Kidney epithelial cell (primary cell): ENCODE results near the gene DDX55. TPM values are rescaled to one million over a fixed set of nuclear protein-coding genes. Genes with fewer than 3 reads are reported as not detected.
"Not testable (repeated sequence)": the region's sequence is repeated elsewhere in the genome, so short reads cannot be mapped to it uniquely, and the experiment has no call there.

Experiments used
- DNase-seq: peaks from one replicate; pipeline ENCODE4 v3.0.0-alpha.2; 2010; ENCODE audit warnings: low read depth
- H3K27me3 ChIP-seq: 2 replicates; pipeline ENCODE4 v1.6.0; 2011; ENCODE audit warnings: low read length; ENCODE audit not compliant: control insufficient read depth, insufficient read depth
- H3K36me3 ChIP-seq: 2 replicates; pipeline ENCODE4 v1.5.1; 2011; ENCODE audit warnings: low read length; ENCODE audit not compliant: control insufficient read depth, insufficient read depth
- H3K4me3 ChIP-seq: 2 replicates; pipeline ENCODE4 v1.5.1; 2011; ENCODE audit warnings: low read depth, mild to moderate bottlenecking, control low read depth, low read length
- total RNA-seq: library from RNA; depleted of rRNA; stranded (reverse); fragments of >200 nt; gene quantifications from 2 replicates; pipeline ENCODE4 v1.2.3, GENCODE V29; 2015
- TF ChIP-seq, protein P1 (sequence below): IDR thresholded peaks from 2 replicates; pipeline ENCODE4 v1.5.1; 2011; ENCODE audit warnings: mild to moderate bottlenecking, moderate library complexity, low read length, control low read depth, inconsistent platforms; ENCODE audit not compliant: insufficient read depth, poor library complexity, severe bottlenecking

Gene DDX55
- total RNA-seq, 1 donor from 2014 or later = 16.2 TPM

DNA sequence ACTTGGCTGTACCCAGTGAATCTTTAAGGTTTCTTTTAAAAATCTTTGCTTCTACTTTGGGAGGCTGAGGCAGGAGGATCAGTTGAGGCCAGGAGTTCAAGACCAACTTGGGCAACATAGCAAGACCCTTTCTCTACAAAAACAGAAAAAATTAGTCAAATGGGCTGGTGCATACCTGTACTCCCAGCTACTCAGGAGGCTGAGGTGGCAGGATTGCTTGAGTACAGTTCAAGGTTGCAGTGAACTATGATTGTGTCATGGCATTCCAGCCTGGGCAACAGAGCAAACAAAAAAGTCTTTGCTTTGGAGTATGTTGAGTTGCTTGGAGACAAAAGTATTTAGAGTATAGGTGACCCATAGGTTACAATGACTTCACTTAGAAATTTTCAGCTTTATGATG lies 6.2 kb upstream of the DDX55 start:
- DNase-seq = no peak
- no peaks in the 10 kb centered on the region for H3K27me3 ChIP-seq
- TF ChIP-seq, protein P1, sequence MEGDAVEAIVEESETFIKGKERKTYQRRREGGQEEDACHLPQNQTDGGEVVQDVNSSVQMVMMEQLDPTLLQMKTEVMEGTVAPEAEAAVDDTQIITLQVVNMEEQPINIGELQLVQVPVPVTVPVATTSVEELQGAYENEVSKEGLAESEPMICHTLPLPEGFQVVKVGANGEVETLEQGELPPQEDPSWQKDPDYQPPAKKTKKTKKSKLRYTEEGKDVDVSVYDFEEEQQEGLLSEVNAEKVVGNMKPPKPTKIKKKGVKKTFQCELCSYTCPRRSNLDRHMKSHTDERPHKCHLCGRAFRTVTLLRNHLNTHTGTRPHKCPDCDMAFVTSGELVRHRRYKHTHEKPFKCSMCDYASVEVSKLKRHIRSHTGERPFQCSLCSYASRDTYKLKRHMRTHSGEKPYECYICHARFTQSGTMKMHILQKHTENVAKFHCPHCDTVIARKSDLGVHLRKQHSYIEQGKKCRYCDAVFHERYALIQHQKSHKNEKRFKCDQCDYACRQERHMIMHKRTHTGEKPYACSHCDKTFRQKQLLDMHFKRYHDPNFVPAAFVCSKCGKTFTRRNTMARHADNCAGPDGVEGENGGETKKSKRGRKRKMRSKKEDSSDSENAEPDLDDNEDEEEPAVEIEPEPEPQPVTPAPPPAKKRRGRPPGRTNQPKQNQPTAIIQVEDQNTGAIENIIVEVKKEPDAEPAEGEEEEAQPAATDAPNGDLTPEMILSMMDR = no peak
- no peak overlapping the region for H3K4me3 ChIP-seq
- H3K36me3 ChIP-seq = no peaks in the 10 kb centered on the region

- no peaks in the 10 kb centered on the region for H3K27me3 ChIP-seq
- DNase-seq = no peak
- H3K4me3 ChIP-seq = no peak overlapping the region
- no peaks in the 10 kb centered on the region for H3K36me3 ChIP-seq
- TF ChIP-seq, protein P1 = no peak
These were observed 4.8 kb upstream of the DDX55 start for GRCh38 chr12:123597100-123597499.

DNA sequence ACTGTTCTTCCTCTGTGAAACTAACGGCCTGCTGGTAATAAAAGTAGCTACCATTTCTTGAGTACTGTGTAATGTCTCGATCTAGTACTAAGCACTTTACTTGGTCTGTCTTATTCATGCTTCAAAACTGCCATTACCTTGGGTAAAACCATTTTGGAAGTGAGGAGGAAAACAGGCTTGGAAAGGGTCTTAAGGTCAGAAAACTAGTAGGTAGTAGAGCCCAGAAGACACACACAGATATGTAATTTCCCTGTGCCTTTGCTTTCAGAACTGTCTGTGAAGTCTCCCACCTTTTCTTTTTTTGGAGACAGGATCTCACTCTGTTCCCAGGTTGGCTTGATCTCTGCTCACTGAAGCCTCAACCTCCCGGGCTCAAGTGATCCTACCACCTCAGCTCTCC lies 3.4 kb upstream of the DDX55 start:
- H3K27me3 ChIP-seq = no peaks in the 10 kb centered on the region
- H3K4me3 ChIP-seq = no peak overlapping the region
- H3K36me3 ChIP-seq = no peaks in the 10 kb centered on the region
- no peak for DNase-seq
- TF ChIP-seq, protein P1 = no peak

DNA sequence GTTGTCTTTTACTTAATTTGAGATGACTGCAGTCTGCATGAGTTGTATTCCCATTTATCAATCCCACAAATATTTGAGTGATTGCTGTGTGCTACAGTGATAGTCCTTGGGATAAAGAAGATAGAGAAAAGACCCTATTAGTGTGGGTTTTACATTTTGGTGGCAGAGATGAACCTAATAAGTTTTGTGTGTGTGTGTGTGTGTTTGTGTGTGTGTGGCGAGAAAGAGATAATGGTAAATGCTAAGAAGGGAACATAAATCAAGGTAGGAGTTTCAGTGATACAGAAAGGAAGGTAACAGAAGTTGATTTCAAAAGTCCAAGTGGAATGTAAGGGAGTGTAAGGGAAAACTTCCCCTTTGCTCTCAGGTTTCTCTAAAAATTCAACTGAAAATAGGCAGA lies 2.6 kb upstream of the DDX55 start:
- TF ChIP-seq, protein P1 = no peak
- no peaks in the 10 kb centered on the region for H3K27me3 ChIP-seq
- DNase-seq = no peak
- no peaks in the 10 kb centered on the region for H3K36me3 ChIP-seq
- no peak overlapping the region for H3K4me3 ChIP-seq

DNA sequence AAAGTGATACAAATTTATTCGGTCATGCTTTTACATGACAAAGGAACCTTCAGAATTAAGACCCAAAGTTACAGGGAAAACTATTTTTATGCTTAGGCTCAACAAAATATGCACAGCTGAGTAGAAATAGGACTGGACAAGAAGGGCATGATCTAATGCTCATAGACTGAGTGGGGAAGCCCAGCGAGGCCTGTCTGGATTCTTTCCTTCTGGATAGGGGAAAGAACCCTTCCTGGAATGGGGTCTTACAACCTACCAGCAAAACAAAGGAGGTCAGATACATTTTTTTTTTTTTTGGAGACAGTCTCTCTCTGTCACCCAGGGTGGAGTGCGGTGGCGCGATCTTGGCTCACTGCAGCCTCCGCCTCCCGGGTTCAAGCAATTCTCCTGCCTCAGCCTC lies 2.2 kb upstream of the DDX55 start:
- TF ChIP-seq, protein P1 = no peak

GRCh38 chr12:123602651-123603195 lies 824 bp downstream of the DDX55 start:
- H3K36me3 ChIP-seq = no peaks in the 10 kb centered on the region

More for the DNA sequence above, 2.2 kb upstream of the DDX55 start:
- no peak for DNase-seq
- H3K4me3 ChIP-seq = no peak overlapping the region
- no peaks in the 10 kb centered on the region for H3K27me3 ChIP-seq
- no peaks in the 10 kb centered on the region for H3K36me3 ChIP-seq

GRCh38 chr12:123603495-123603894 lies 1.6 kb downstream of the DDX55 start:
- not testable (repeated sequence) for H3K36me3 ChIP-seq, H3K27me3 ChIP-seq, DNase-seq, H3K4me3 ChIP-seq

More at GRCh38 chr12:123602651-123603195, 824 bp downstream of the DDX55 start:
- no peak for DNase-seq
- peak overlapping the region; percentile 93 for H3K4me3 ChIP-seq
- H3K27me3 ChIP-seq = no peaks in the 10 kb centered on the region
- TF ChIP-seq, protein P1 = no peak
